Cardiac fibroblast (primary cell): Measurements from ENCODE around the gene FNDC7.

Experiments used
- DNase-seq, 2 donors: peaks; one replicate each; pipeline versions ENCODE4 v3.0.0 to v3.0.0-alpha.2; 2010; ENCODE audit warnings: low read depth in 2 of 2
- H3K4me3 ChIP-seq, 2 donors: replicated peaks in 1 of 2; 1 replicate in 1 of 2; 2 replicates in 1 of 2; pipeline ENCODE4 v1.5.1; 2011; ENCODE audit warnings: low read depth in 2 of 2, low read length in 2 of 2, mild to moderate bottlenecking in 2 of 2, moderate library complexity in 1 of 2
- TF ChIP-seq, protein P1 (sequence below): IDR thresholded peaks from one replicate; pipeline ENCODE4 v1.5.1; 2011; ENCODE audit warnings: low read depth, mild to moderate bottlenecking, low read length, inconsistent platforms

The FNDC7 gene

GRCh38 chr1:108749081-108749480 is 36.4 kb downstream of the FNDC7 start:
- DNase-seq: no peak
- TF ChIP-seq, protein P1, sequence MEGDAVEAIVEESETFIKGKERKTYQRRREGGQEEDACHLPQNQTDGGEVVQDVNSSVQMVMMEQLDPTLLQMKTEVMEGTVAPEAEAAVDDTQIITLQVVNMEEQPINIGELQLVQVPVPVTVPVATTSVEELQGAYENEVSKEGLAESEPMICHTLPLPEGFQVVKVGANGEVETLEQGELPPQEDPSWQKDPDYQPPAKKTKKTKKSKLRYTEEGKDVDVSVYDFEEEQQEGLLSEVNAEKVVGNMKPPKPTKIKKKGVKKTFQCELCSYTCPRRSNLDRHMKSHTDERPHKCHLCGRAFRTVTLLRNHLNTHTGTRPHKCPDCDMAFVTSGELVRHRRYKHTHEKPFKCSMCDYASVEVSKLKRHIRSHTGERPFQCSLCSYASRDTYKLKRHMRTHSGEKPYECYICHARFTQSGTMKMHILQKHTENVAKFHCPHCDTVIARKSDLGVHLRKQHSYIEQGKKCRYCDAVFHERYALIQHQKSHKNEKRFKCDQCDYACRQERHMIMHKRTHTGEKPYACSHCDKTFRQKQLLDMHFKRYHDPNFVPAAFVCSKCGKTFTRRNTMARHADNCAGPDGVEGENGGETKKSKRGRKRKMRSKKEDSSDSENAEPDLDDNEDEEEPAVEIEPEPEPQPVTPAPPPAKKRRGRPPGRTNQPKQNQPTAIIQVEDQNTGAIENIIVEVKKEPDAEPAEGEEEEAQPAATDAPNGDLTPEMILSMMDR: no peak
- no peak overlapping the region for H3K4me3 ChIP-seq

- TF ChIP-seq, protein P1: no peak
- DNase-seq: peak in 1 of 2 donors; percentile 3
- H3K4me3 ChIP-seq: no peak overlapping the region
Observed at GRCh38 chr1:108750476-108751181, 37.9 kb downstream of the FNDC7 start.

DNA sequence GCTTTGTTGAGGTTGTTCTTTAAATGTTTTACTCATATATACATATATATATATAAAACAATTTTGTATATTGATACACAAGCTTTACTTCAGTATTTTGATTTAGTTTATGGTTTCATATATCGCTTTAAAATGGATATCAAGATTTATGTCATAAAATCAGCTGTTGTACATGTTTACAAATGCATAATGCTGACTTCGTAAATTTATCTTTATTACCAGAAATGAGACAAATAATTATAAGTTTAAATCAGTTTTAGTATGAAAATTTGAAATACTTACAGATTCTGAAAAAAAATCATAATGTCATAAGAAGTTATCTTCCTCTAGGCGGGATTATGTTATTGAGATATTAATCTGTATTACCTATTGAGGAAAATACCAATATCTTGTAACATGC is 40.7 kb downstream of the FNDC7 start:
- TF ChIP-seq, protein P1: no peak
- no peak for DNase-seq

GRCh38 chr1:108758796-108759195 is 46.1 kb downstream of the FNDC7 start:
- TF ChIP-seq, protein P1: no peak
- H3K4me3 ChIP-seq: no peak overlapping the region
- no peak for DNase-seq

More for the DNA sequence above, 40.7 kb downstream of the FNDC7 start:
- no peak overlapping the region for H3K4me3 ChIP-seq

DNA sequence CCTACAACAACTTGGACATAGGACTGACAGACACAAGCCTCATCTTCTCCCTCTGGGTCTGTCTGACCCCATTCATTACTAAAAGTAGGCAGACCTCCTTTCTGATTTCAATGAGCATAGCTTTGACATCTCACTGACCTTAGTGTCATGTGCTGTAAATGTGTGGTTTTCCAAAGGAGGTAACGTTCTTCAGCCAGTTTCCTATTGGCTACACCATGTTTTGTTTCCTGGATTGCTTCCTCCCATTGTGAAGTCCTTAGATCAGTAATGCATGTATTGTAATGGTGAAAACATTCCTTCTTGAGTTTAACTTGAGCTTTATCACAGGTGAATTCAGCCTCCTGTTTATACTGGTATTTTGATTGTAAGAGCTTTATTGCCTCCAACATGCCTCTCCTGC is 54.4 kb downstream of the FNDC7 start:
- TF ChIP-seq, protein P1: no peak
- no peak overlapping the region for H3K4me3 ChIP-seq
- no peak for DNase-seq

DNA sequence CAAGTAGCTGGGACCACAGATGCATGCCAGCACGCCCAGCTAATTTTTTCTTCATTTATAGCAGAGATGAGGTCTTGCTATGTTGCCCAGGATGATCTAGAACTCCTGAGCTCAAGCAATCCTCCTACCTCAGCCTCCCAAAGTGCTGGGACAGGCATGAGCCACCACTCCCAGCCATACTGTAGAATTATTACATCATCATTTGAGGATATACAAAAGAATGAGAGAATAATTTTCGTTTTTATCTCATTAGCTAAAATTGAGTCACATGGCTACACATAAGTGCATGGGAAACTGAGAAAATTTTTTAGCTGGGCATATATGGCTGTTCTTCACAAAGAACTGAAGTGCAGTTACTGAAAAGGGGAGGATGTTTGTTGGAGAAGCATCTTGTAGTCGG is 55.0 kb downstream of the FNDC7 start:
- TF ChIP-seq, protein P1: no peak
- no peak for DNase-seq
- H3K4me3 ChIP-seq: no peak overlapping the region

DNA sequence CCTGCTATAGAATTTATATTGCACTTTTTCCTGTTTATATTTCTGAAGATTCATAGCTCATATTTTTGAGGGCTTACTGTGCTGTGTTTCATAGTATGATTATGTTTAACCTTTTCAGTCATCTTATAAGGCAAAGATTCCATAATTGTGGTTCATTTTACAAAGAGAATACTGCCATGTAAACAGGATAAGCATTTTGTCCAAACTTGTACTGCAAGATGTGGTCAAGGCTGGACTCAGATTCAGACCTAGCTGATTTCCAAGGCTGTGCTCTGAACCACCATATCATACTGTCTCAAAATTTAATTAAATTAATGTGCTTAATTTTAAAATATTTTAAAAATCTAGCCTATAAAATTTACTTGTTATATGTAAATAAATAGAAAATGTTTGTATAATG is 65.1 kb downstream of the FNDC7 start:
- no peak for DNase-seq
- TF ChIP-seq, protein P1: no peak
- no peak overlapping the region for H3K4me3 ChIP-seq
